ELF-1 (cell line): ENCODE data around the gene ACBD4.
"Not testable (repeated sequence)": the region's sequence is repeated elsewhere in the genome, so short reads cannot be mapped to it uniquely, and the experiment has no call there.

Experiments used
- DNase-seq: peaks from one replicate; pipeline ENCODE4 v3.0.0-alpha.2; 2016; ENCODE audit warnings: low read depth, low spot score

ACBD4 gene

GRCh38 chr17:45119964-45120363, 15.5 kb upstream of the ACBD4 start:
- DNase-seq, result no peak

- no peak for DNase-seq
These were observed 14.9 kb upstream of the ACBD4 start for GRCh38 chr17:45120558-45120957.

- DNase-seq, result no peak
These were observed 14.4 kb upstream of the ACBD4 start for GRCh38 chr17:45121055-45121454.

GRCh38 chr17:45123076-45123770, 12.3 kb upstream of the ACBD4 start:
- no peak for DNase-seq

- peak; percentile 70 for DNase-seq
These were observed 11.3 kb upstream of the ACBD4 start for GRCh38 chr17:45123930-45124796.

- DNase-seq, result not testable (repeated sequence)
These were observed 10.7 kb upstream of the ACBD4 start for GRCh38 chr17:45124797-45125122.

GRCh38 chr17:45125509-45125908, 10.0 kb upstream of the ACBD4 start:
- DNase-seq, result no peak

- DNase-seq, result no peak
These were observed 8.3 kb upstream of the ACBD4 start for GRCh38 chr17:45127207-45127547.

- peak; percentile 19 for DNase-seq
These were observed 7.8 kb upstream of the ACBD4 start for GRCh38 chr17:45127548-45128300.

GRCh38 chr17:45128331-45128730, 7.2 kb upstream of the ACBD4 start:
- no peak for DNase-seq

- no peak for DNase-seq
These were observed 6.5 kb upstream of the ACBD4 start for GRCh38 chr17:45128989-45129388.

GRCh38 chr17:45129426-45129939, 6.0 kb upstream of the ACBD4 start:
- peak; percentile 77 for DNase-seq

- DNase-seq, result peak; percentile 64
These were observed 5.4 kb upstream of the ACBD4 start for GRCh38 chr17:45129940-45130680.

GRCh38 chr17:45130681-45131615, 4.5 kb upstream of the ACBD4 start:
- DNase-seq, result no peak

GRCh38 chr17:45131616-45132319, 3.7 kb upstream of the ACBD4 start:
- DNase-seq, result peak; percentile 81

- DNase-seq, result no peak
These were observed 3.2 kb upstream of the ACBD4 start, which contains the start of gene PLCD3 for GRCh38 chr17:45132320-45132571. Gene PLCD3 (minus strand): TSS chr17:45132515. CDS start chr17:45132410, 105 bp downstream.

GRCh38 chr17:45132572-45133463, 2.7 kb upstream of the ACBD4 start:
- DNase-seq, result peak; percentile 92

GRCh38 chr17:45135978-45136791, 698 bp downstream of the ACBD4 start:
- no peak for DNase-seq
